ENCODE results near the gene CMTM3. TPM values are rescaled to one million over a fixed set of nuclear protein-coding genes. Genes with fewer than 3 reads are reported as not detected.

CMTM3 gene
- total and polyA plus RNA-seq, 2 experiments from 2014 or later = 16.4 to 16.6 TPM

- TF ChIP-seq CTCF (conservative IDR thresholded peaks at IDR 0.05; ENCODE audit: low read depth in 2 of 2) = no peak
Measured at GRCh38 chr16:66575060-66575459, 29.4 kb upstream of the CMTM3 start (continued).

- Histone ChIP-seq H3K4me2 (no peak overlapping the region), H3K4me3 (no peak overlapping the region), H3F3A (replicated peaks; ENCODE audit: low read depth) (no peaks in the 10 kb centered on the region), H3K79me2 (replicated peaks; ENCODE audit: insufficient read depth) (no peaks in the 10 kb centered on the region), H3K27ac (ENCODE audit: low read depth) (no peak overlapping the region), H3K4me1 (ENCODE audit: insufficient read depth) (peaks cover 19% of the 10 kb centered on the region), H3K36me3 (ENCODE audit: insufficient read depth) (no peaks in the 10 kb centered on the region), H3K27me3 (ENCODE audit: insufficient read depth) (peaks cover 50% of the 10 kb centered on the region), H3K9me2 (ENCODE audit: insufficient read depth) (no peaks in the 10 kb centered on the region), H4K20me1 (replicated peaks; ENCODE audit: insufficient read depth) (no peaks in the 10 kb centered on the region), H2AFZ (no peak overlapping the region)
- no peak overlapping the region for H3K4me3 Mint-ChIP-seq
- TF ChIP-seq CREB1 (CRISPR knock-in tag; IDR thresholded peaks at IDR 0.05; ENCODE audit: low read depth) (no peak), JUNB (IDR thresholded peaks at IDR 0.05; ENCODE audit: unreplicated experiment) (no peak), ZNF114 (CRISPR knock-in tag; IDR thresholded peaks at IDR 0.05) (no peak), ZNF462 (CRISPR knock-in tag; IDR thresholded peaks at IDR 0.05) (no peak)
- no peaks in the 10 kb centered on the region for H3K36me3 Mint-ChIP-seq (ENCODE audit: low read depth)
- H3K27me3 Mint-ChIP-seq (ENCODE audit: insufficient read depth, low read depth, poor library complexity) = peaks cover 43% of the 10 kb centered on the region
- no peak overlapping the region for H3K27ac Mint-ChIP-seq
- no peak for ATAC-seq
- no peaks in the 10 kb centered on the region for H3K9me3 Mint-ChIP-seq
- H3K4me1 Mint-ChIP-seq = peaks cover 28% of the 10 kb centered on the region
- DNase-seq (ENCODE audit: low spot score) = no peak
Measured at GRCh38 chr16:66576296-66576695, 28.2 kb upstream of the CMTM3 start.

Data from GM23338 (cell line).